ENCODE measurements around the gene NANS. TPM values are rescaled to one million over a fixed set of nuclear protein-coding genes. Genes with fewer than 3 reads are reported as not detected.
"Not testable (repeated sequence)": the region's sequence is repeated elsewhere in the genome, so short reads cannot be mapped to it uniquely, and the experiment has no call there.

Gene NANS
- total RNA-seq, 1 experiment from 2014 or later: 84.9 TPM

DNA sequence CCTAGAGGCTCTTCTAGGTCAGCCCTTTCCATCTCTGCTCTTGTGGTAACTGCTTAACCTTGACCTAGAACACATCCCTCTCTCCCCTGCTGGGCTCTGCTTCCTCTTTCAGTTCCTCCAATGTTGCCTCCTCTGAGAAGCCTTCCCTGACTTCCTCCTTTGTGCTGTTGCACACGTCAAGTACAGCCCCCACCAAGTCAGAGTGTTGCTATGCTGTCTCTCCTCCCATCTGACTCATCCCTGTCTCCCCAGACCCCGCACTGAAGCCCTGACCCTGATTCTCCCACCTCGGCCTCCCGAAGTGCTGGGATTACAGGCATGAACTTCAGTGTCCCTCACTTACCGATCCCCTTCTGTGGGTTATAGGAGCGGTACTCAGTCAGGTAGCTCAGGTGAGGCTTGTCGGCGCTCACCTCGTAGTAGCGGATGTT is 72.9 kb downstream of the NANS start:
- H3K4me3 ChIP-seq: no peak overlapping the region
- no peaks in the 10 kb centered on the region for H3K36me3 ChIP-seq (ENCODE audit: low read depth)
- DNase-seq: no peak
- H3K79me2 ChIP-seq (ENCODE audit: low read depth): no peaks in the 10 kb centered on the region
- H3F3A ChIP-seq (ENCODE audit: insufficient read depth, low read depth): no peaks in the 10 kb centered on the region
- TF ChIP-seq EZH2 (IDR thresholded peaks at IDR 0.05; ENCODE audit: low read depth): no peak
- TF ChIP-seq, protein P1, sequence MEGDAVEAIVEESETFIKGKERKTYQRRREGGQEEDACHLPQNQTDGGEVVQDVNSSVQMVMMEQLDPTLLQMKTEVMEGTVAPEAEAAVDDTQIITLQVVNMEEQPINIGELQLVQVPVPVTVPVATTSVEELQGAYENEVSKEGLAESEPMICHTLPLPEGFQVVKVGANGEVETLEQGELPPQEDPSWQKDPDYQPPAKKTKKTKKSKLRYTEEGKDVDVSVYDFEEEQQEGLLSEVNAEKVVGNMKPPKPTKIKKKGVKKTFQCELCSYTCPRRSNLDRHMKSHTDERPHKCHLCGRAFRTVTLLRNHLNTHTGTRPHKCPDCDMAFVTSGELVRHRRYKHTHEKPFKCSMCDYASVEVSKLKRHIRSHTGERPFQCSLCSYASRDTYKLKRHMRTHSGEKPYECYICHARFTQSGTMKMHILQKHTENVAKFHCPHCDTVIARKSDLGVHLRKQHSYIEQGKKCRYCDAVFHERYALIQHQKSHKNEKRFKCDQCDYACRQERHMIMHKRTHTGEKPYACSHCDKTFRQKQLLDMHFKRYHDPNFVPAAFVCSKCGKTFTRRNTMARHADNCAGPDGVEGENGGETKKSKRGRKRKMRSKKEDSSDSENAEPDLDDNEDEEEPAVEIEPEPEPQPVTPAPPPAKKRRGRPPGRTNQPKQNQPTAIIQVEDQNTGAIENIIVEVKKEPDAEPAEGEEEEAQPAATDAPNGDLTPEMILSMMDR (conservative IDR thresholded peaks at IDR 0.05): no peak
- no peaks in the 10 kb centered on the region for H3K9me2 ChIP-seq (ENCODE audit: insufficient read depth)
- BruUV-seq (replicated peaks): no TSS peak
- intact Hi-C loops (cut with micrococcal nuclease; ENCODE audit: unreplicated experiment): no loop called here
- no peaks in the 10 kb centered on the region for H4K20me1 ChIP-seq (ENCODE audit: insufficient read depth)
- no peak overlapping the region for H3K4me2 ChIP-seq
- H3K4me1 ChIP-seq (replicated peaks; ENCODE audit: insufficient read depth): no peaks in the 10 kb centered on the region
- H3K27ac ChIP-seq: no peak overlapping the region
- H3K9me3 ChIP-seq (ENCODE audit: insufficient read depth, low read depth): no peaks in the 10 kb centered on the region
- ChIA-PET CTCF (no interaction called here), POLR2A (ENCODE audit: unreplicated experiment) (interaction anchor here (0.6 kb wide), 1 partner anchor 598 kb away, joined by 3 read pairs; no protein-coding TSS in a partner anchor)
- H2AFZ ChIP-seq: no peak overlapping the region
- no peaks in the 10 kb centered on the region for H3K27me3 ChIP-seq (ENCODE audit: insufficient read depth, low read depth)

DNA sequence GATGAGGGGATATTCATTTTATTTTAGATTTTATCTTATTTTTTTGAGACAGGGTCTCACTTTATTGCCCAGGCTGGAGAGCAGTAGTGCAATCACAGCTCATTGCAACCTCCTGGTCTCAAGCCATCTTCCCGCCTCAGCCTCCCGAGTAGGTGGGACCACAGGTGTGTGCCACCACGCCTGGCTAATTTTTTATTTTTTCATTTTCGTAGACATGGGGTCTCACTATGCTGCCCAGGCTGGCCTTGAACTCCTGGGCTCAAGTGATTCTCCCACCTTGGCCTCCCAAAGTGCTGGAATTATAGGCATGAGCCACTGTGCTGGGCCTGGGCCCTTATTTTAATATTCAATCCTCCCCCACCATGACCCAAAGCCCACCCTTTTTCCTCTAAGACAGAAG is 73.5 kb downstream of the NANS start:
- intact Hi-C loops (cut with micrococcal nuclease; ENCODE audit: unreplicated experiment); CTCF ChIA-PET; H3K27ac ChIP-seq; H3K4me1 ChIP-seq (replicated peaks; ENCODE audit: insufficient read depth); H4K20me1 ChIP-seq (ENCODE audit: insufficient read depth); H3K36me3 ChIP-seq (ENCODE audit: low read depth); H3K27me3 ChIP-seq (ENCODE audit: insufficient read depth, low read depth); H3K79me2 ChIP-seq (ENCODE audit: low read depth); H3F3A ChIP-seq (ENCODE audit: insufficient read depth, low read depth); DNase-seq; H3K9me2 ChIP-seq (ENCODE audit: insufficient read depth); H3K4me2 ChIP-seq; H3K9me3 ChIP-seq (ENCODE audit: insufficient read depth, low read depth); H3K4me3 ChIP-seq; H2AFZ ChIP-seq; BruUV-seq (replicated peaks): not testable (repeated sequence)
- POLR2A ChIA-PET (ENCODE audit: unreplicated experiment): interaction anchor here (0.6 kb wide), 1 partner anchor 597 kb away, joined by 3 read pairs; no protein-coding TSS in a partner anchor

DNA sequence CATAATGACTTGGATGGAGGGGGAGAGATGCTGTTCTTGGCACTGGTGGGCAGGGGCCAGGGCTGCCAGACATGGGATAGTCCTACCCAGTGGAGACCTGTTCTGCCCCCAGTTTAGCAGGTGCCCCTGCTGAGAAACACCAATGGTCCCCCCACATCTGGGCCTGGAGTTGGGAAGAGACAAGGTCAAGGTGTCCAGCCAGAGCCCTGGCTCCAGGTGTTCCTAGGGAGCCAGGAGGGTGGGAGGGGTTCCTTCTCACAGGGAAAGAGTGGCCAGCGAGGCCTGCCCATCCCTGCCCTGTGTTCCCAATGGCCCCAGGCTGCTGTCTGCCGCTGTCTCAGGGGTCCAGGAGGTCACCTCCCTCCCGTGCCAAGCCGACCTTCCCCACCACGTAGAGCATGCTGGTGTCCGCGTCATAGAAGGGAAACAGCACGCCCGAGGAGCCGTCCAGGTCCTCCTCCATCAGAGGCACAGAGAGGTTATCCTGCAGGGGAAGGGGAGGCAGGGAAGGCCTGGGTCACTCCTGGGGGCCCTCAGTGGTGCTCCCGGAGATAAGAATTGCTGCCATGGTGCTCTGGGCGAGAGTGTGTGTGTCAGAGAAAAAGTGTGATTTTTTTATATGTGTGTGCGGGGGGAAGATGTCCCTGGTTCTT is 74.2 kb downstream of the NANS start:
- no TSS peak for BruUV-seq (replicated peaks)
- Histone ChIP-seq H3F3A (ENCODE audit: insufficient read depth, low read depth) (no peaks in the 10 kb centered on the region), H3K4me1 (replicated peaks; ENCODE audit: insufficient read depth) (no peaks in the 10 kb centered on the region), H3K27me3 (ENCODE audit: insufficient read depth, low read depth) (no peaks in the 10 kb centered on the region), H3K4me3 (no peak overlapping the region), H3K9me3 (ENCODE audit: insufficient read depth, low read depth) (no peaks in the 10 kb centered on the region), H4K20me1 (ENCODE audit: insufficient read depth) (no peaks in the 10 kb centered on the region), H3K79me2 (ENCODE audit: low read depth) (no peaks in the 10 kb centered on the region), H2AFZ (no peak overlapping the region), H3K9me2 (ENCODE audit: insufficient read depth) (no peaks in the 10 kb centered on the region), H3K4me2 (no peak overlapping the region), H3K36me3 (ENCODE audit: low read depth) (no peaks in the 10 kb centered on the region), H3K27ac (no peak overlapping the region)
- intact Hi-C loops (cut with micrococcal nuclease; ENCODE audit: unreplicated experiment): no loop called here
- no peak for DNase-seq
- TF ChIP-seq EZH2 (IDR thresholded peaks at IDR 0.05; ENCODE audit: low read depth): no peak
- TF ChIP-seq, protein P1 (conservative IDR thresholded peaks at IDR 0.05): no peak
- CTCF ChIA-PET: no interaction called here
- POLR2A ChIA-PET (ENCODE audit: unreplicated experiment): interaction anchor here (0.6 kb wide), 1 partner anchor 16 kb away, joined by 3 read pairs; no protein-coding TSS in a partner anchor

DNA sequence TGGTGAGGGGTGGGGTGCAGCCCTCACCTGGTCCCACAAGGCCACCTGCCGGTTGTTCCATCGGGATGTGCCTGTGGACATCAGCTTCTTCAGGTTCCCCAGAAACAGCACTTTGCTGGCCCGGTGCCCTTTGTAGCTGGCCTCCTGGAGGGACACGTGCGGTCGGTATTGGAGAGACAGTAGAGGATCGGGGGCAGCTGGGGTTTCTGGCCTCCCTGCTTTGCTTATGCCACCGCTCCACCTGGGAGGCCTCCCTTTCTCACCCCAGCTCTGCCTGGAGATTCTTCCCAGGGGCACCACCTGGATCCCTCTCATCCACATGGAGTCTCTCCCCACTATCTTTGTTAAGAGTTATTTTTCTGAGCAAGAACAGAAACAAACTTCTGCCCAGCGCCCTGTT is 75.6 kb downstream of the NANS start:
- Histone ChIP-seq H3K79me2 (ENCODE audit: low read depth) (no peaks in the 10 kb centered on the region), H3F3A (ENCODE audit: insufficient read depth, low read depth) (no peaks in the 10 kb centered on the region), H3K27ac (no peak overlapping the region), H2AFZ (no peak overlapping the region), H3K27me3 (ENCODE audit: insufficient read depth, low read depth) (no peaks in the 10 kb centered on the region), H3K4me3 (no peak overlapping the region), H3K9me3 (ENCODE audit: insufficient read depth, low read depth) (no peaks in the 10 kb centered on the region), H3K9me2 (ENCODE audit: insufficient read depth) (no peaks in the 10 kb centered on the region), H3K36me3 (ENCODE audit: low read depth) (no peaks in the 10 kb centered on the region), H3K4me2 (no peak overlapping the region), H4K20me1 (ENCODE audit: insufficient read depth) (no peaks in the 10 kb centered on the region), H3K4me1 (replicated peaks; ENCODE audit: insufficient read depth) (no peaks in the 10 kb centered on the region)
- intact Hi-C loops (cut with micrococcal nuclease; ENCODE audit: unreplicated experiment): no loop called here
- POLR2A ChIA-PET (ENCODE audit: unreplicated experiment): no interaction called here
- BruUV-seq (replicated peaks): no TSS peak
- DNase-seq: no peak
- CTCF ChIA-PET: interaction anchor here (0.6 kb wide), 1 partner anchor 38 kb away, joined by 3 read pairs; no protein-coding TSS in a partner anchor
- TF ChIP-seq EZH2 (IDR thresholded peaks at IDR 0.05; ENCODE audit: low read depth): no peak
- TF ChIP-seq, protein P1 (conservative IDR thresholded peaks at IDR 0.05): no peak
